BJ (cell line): Measurements from ENCODE around the gene AAMP. TPM values are rescaled to one million over a fixed set of nuclear protein-coding genes. Genes with fewer than 3 reads are reported as not detected.

Experiments
- CTCF ChIA-PET: fragments of 350-600 bp; formaldehyde crosslinking; extraction: SDS; loops from one replicate; lab custom pipeline; 2021; ENCODE audit warnings: antibody characterized with exemption, inconsistent platforms; lab: Yijun Ruan, JAX
- POLR2A ChIA-PET: fragments of 300-600 bp; sonication (Branson Sonifier 250); formaldehyde crosslinking; extraction: SDS; loops from one replicate; lab custom pipeline; 2021; ENCODE audit warnings: antibody characterized with exemption; lab: Charles Lee
- DNase-seq: peaks from one replicate; pipeline ENCODE4 v3.0.0-alpha.2; 2011; ENCODE audit warnings: low read depth
- H3K27me3 ChIP-seq: 2 replicates; pipeline ENCODE4 v1.6.0; 2011; ENCODE audit warnings: low read length; ENCODE audit not compliant: control insufficient read depth, insufficient read depth
- H3K36me3 ChIP-seq: 2 replicates; pipeline ENCODE4 v1.5.1; 2011; ENCODE audit warnings: low read length; ENCODE audit not compliant: control insufficient read depth, insufficient read depth
- H3K4me3 ChIP-seq: 2 replicates; pipeline ENCODE4 v1.5.1; 2011; ENCODE audit warnings: low read depth, mild to moderate bottlenecking, control low read depth, low read length
- polyA plus RNA-seq: library from polyadenylated mRNA; depleted of rRNA; stranded (reverse); fragments of >200 nt; gene quantifications from 2 replicates; pipeline ENCODE4 v1.2.3, GENCODE V29; 2011
- TF ChIP-seq, protein P1 (sequence below): IDR thresholded peaks from 2 replicates; pipeline ENCODE4 v1.5.1; 2011; ENCODE audit warnings: low read depth, mild to moderate bottlenecking, control low read depth, inconsistent platforms, low read length, moderate library complexity; ENCODE audit not compliant: insufficient read depth

AAMP gene
- polyA plus RNA-seq, 1 experiment = 84.9 TPM

DNA sequence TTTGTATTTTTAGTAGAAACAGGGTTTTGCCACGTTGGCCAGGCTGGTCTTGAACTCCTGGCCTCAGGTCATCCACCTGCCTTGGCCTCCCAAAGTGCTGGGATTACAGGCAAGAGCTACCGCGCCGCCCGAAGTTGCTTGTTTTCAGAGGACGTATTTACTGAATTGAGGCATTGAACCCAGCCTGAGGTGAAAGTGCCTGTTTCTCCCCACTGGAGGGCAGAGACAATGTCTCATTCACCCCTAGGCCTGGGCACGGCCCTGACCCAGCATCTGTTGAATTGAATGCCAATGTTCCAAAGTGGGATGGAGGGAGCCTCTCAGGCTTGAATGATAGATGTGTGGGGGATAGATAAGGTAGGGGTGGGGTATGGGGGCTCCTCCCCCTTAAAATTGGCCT is 26.9 kb upstream of the AAMP start:
- ChIA-PET POLR2A (no interaction called here), CTCF (interaction anchor here (1.1 to 17.8 kb wide), 4 partner anchors 9 to 99 kb away, joined by 3 to 244 read pairs (median 18); partner anchors contain the start of gene CATIP)
- no peak overlapping the region for H3K4me3 ChIP-seq
- TF ChIP-seq, protein P1, sequence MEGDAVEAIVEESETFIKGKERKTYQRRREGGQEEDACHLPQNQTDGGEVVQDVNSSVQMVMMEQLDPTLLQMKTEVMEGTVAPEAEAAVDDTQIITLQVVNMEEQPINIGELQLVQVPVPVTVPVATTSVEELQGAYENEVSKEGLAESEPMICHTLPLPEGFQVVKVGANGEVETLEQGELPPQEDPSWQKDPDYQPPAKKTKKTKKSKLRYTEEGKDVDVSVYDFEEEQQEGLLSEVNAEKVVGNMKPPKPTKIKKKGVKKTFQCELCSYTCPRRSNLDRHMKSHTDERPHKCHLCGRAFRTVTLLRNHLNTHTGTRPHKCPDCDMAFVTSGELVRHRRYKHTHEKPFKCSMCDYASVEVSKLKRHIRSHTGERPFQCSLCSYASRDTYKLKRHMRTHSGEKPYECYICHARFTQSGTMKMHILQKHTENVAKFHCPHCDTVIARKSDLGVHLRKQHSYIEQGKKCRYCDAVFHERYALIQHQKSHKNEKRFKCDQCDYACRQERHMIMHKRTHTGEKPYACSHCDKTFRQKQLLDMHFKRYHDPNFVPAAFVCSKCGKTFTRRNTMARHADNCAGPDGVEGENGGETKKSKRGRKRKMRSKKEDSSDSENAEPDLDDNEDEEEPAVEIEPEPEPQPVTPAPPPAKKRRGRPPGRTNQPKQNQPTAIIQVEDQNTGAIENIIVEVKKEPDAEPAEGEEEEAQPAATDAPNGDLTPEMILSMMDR = no peak
- DNase-seq = no peak
- no peaks in the 10 kb centered on the region for H3K27me3 ChIP-seq
- no peaks in the 10 kb centered on the region for H3K36me3 ChIP-seq

DNA sequence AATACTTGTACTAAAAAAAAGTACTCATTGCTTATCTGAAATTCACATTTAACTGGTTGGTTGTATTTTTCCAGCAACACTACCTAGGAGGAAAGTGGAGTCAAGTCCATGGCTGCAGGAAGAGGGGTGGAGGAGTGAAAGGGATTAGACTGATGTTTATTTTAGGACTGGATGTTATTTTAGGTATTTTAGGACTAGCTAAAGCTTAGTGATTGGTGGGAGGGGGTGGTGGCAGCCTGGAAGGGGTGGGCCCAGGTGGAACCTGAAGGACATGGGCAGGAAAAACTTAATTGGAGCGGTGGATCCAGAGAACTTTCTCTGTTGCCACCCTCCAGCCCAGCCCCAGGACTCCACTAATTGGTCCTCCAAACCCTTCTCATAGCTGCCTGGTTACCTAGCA is 26.3 kb upstream of the AAMP start:
- CTCF ChIA-PET = interaction anchor here (1.1 to 17.8 kb wide), 4 partner anchors 9 to 100 kb away, joined by 3 to 244 read pairs (median 18); partner anchors contain the start of gene CATIP
- POLR2A ChIA-PET = no interaction called here
- H3K36me3 ChIP-seq = no peaks in the 10 kb centered on the region; the same call in 1 of the 2 replicates
- TF ChIP-seq, protein P1 = no peak
- DNase-seq = no peak
- no peak overlapping the region for H3K4me3 ChIP-seq
- no peaks in the 10 kb centered on the region for H3K27me3 ChIP-seq

DNA sequence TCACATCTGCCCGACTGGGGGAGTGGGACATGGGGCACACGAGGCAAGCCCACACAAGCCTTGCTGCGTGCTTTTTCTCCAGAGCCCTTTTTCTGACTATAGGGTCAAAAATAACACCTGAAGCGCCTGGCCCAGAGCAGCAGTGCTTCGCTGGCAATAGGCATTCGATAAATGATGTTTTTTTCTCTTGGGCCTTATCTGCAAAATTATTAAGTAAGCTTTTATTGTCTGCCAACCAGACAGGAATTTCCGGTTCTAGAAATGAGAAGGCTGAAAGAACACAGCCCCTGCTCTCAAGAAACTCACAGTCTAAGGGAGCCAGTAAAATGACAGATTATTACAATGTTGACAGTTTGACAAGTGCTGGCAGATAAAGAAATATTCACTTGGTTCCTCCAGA is 25.1 kb upstream of the AAMP start:
- H3K27me3 ChIP-seq = no peaks in the 10 kb centered on the region
- H3K4me3 ChIP-seq = no peak overlapping the region
- CTCF ChIA-PET = interaction anchor here (2.0 to 17.8 kb wide), 3 partner anchors 23 to 101 kb away, joined by 15 to 244 read pairs (median 21); partner anchors contain the start of gene CATIP
- no peaks in the 10 kb centered on the region; the same call in 1 of the 2 replicates for H3K36me3 ChIP-seq
- TF ChIP-seq, protein P1 = no peak
- DNase-seq = no peak
- POLR2A ChIA-PET = no interaction called here

DNA sequence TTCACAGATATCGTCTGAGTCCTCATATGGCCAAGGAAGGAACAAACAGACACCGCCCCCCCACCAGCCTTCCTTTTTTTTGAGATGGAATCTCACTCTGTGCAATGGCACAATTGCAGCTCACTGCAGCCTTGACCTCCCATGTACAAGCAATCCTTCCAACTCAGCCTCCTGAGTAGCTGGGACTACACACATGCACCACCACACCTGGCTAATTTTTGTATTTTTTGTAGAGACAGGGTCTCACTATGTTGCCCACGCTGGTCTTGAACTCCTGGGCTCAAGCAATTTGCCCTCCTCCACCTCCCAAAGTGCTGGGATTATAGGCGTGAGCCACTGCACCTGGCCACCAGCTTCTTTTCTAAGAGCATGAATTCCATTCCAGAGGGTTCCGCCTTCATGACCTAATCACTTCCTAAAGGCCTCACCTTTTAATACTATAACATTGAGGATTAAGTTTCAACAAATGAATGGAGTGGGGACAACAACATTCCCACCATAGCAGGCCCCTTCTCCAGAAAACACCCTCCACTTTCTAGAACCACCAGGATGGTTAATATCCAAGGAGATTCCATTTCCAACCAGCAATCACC is 24.6 kb upstream of the AAMP start:
- ChIA-PET POLR2A (no interaction called here), CTCF (interaction anchor here (4.9 to 17.8 kb wide), 2 partner anchors 63 to 102 kb away, joined by 21 to 244 read pairs; partner anchors contain the start of gene CATIP)
- no peak for DNase-seq
- H3K36me3 ChIP-seq = no peaks in the 10 kb centered on the region; the same call in 1 of the 2 replicates
- TF ChIP-seq, protein P1 = no peak
- no peak overlapping the region for H3K4me3 ChIP-seq
- no peaks in the 10 kb centered on the region for H3K27me3 ChIP-seq

DNA sequence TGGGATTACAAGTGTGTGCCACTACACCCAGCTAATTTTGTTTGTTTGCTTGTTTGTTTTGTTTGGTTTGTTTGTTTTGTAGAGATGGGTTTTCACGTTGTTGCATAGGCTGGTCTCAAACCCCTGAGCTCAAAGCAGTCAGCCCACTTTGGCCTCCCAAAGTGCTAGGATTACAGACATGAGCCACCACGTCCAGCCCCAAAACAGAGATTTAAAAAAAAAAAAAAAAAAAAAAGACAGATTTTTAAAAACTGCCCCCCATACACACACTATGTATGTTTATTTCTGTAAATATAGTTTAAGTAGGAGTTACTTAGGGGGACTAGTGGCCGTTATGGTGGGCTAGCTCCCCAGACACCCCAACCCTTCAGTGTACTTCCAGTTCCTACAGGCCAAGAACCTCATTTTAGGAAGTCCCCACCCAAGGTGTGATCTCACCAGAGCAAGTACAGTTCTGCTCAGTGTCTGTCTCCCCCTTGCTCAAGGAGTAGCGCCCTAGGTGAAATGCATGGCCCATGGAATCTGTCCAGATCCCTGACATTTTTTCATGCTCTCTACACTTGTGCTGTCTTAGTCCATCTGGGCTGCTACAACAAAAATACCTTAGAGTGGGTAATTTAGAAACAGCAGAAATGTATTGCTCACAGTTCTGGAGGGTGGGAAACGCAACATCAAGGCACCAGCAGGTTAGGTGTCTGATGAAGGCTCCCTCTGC is 23.9 kb upstream of the AAMP start:
- H3K36me3 ChIP-seq = no peaks in the 10 kb centered on the region; the same call in 1 of the 2 replicates
- H3K27me3 ChIP-seq = no peaks in the 10 kb centered on the region
- CTCF ChIA-PET = interaction anchor here (1.0 to 17.8 kb wide), 3 partner anchors 10 to 63 kb away, joined by 4 to 244 read pairs (median 4); partner anchors contain the start of gene CATIP
- no peak for DNase-seq
- TF ChIP-seq, protein P1 = no peak
- POLR2A ChIA-PET = interaction anchor here (0.6 kb wide), 1 partner anchor 114 kb away, joined by 15 read pairs; no protein-coding TSS in a partner anchor
- no peak overlapping the region for H3K4me3 ChIP-seq
